H1 (cell line): ENCODE results near the gene GTPBP1. TPM values are rescaled to one million over a fixed set of nuclear protein-coding genes. Genes with fewer than 3 reads are reported as not detected.

Source experiments
- ASH2L ChIP-seq: fragments of 200-600, 300-600 bp; sonication (generic); IDR thresholded peaks from one replicate; pipeline ENCODE4 v1.7.1; 2017; ENCODE audit warnings: low read length
- CEBPB ChIP-seq: IDR thresholded peaks from 2 replicates; pipeline ENCODE4 v1.6.1; 2012; ENCODE audit warnings: low read depth, low read length
- SIX5 ChIP-seq: IDR thresholded peaks from 2 replicates; pipeline ENCODE4 v1.6.1; 2011; ENCODE audit warnings: mild to moderate bottlenecking, low read depth, low read length
- polyA plus RNA-seq, 7 experiments: library from polyadenylated mRNA; depleted of rRNA in 3 of 7; stranded (reverse) in 5 of 7; unstranded in 2 of 7; fragments of >200 nt in 5 of 7; fragments of 200-250 nt in 2 of 7; gene quantifications; 1 replicate in 5 of 7; 2 replicates in 1 of 7; 4 replicates in 1 of 7; pipeline versions ENCODE4 v1.2.1 to v1.2.3, GENCODE V29; 2011 to 2013; ENCODE audit warnings: missing spikeins in 2 of 7, mixed read lengths in 2 of 7
- total RNA-seq: library from RNA; stranded (reverse); fragmentation: NEBNext Ultra II Directional; extraction: Animal tissue kit (Norgen Biotek cat#: 25700); gene quantifications from 2 replicates; pipeline ENCODE4 v1.2.1, GENCODE V29; 2021

The GTPBP1 gene
- total and polyA plus RNA-seq, 2 of the 8 experiments (the other 6 are each of a cell fraction or from before 2014, with no cell fraction given): 53.1 to 91.8 TPM

GRCh38 chr22:38745676-38746460 lies 40.1 kb downstream of the GTPBP1 start (continued):
- TF ChIP-seq CEBPB (no peak), SIX5 (no peak), ASH2L (no peak)
